NT2/D1 (cell line): ENCODE measurements around the gene OSBPL9.

Experiments
- YY1 ChIP-seq: IDR thresholded peaks from 2 replicates; pipeline ENCODE4 v1.6.1; 2011; ENCODE audit not compliant: insufficient read length, insufficient read depth
- ZNF274 ChIP-seq: IDR thresholded peaks from 2 replicates; pipeline ENCODE4 v1.6.1; 2011; ENCODE audit warnings: mild to moderate bottlenecking, low read depth, low read length

DNA sequence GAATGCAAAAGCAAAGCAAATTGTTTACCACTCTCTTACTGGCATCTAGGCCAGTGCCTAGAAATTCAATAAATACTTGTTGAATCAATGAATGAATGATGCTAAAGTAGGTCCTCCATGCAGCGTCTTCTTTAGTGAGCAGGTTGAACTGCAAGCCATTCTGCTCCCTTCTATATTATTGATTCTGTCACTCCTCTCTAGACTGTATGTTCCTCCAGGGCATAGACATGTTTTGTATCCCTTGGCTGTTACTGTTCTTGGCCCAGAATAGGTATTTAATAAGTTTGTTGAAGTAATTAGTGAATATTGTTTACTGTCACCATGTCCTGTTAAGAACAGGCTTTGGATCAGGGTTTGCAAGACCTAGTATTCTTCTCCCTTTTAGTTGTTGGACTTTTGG lies 43.7 kb downstream of the OSBPL9 start:
- TF ChIP-seq YY1, result no peak
- TF ChIP-seq ZNF274, result no peak
